Progenitor cell of endocrine pancreas (in vitro differentiated cells): ENCODE results near the gene CDH4. TPM values are rescaled to one million over a fixed set of nuclear protein-coding genes. Genes with fewer than 3 reads are reported as not detected.

Experiments
- DNase-seq: peaks from one replicate; pipeline ENCODE4 v3.0.0; 2021; ENCODE audit warnings: low spot score; ENCODE audit not compliant: unreplicated experiment
- H3K27ac Mint-ChIP-seq: 2 replicates; pipeline ENCODE4 v1.8.0; 2021; ENCODE audit warnings: mild to moderate bottlenecking, moderate library complexity, mixed read lengths
- H3K27me3 Mint-ChIP-seq: 2 replicates; pipeline ENCODE4 v1.8.0; 2021; ENCODE audit warnings: mixed read lengths
- H3K36me3 Mint-ChIP-seq: 2 replicates; pipeline ENCODE4 v1.8.0; 2022; ENCODE audit warnings: mixed read lengths; ENCODE audit not compliant: insufficient read depth
- H3K4me1 Mint-ChIP-seq: 2 replicates; pipeline ENCODE4 v1.8.0; 2021; ENCODE audit warnings: low read depth, mixed read lengths
- H3K4me3 Mint-ChIP-seq: 2 replicates; pipeline ENCODE4 v1.8.0; 2021; ENCODE audit warnings: low read depth, mild to moderate bottlenecking, moderate library complexity, mixed read lengths
- H3K9me3 Mint-ChIP-seq: 2 replicates; pipeline ENCODE4 v1.8.0; 2021; ENCODE audit warnings: low read depth, mixed read lengths
- total RNA-seq: library from RNA; stranded (reverse); gene quantifications from 2 replicates; pipeline ENCODE4 v1.2.1, GENCODE V29; 2021
- TF ChIP-seq, protein P1 (sequence below): fragments of 200-600 bp; sonication (generic); IDR thresholded peaks from one replicate; pipeline ENCODE4 v1.5.0; 2021; ENCODE audit warnings: antibody characterized with exemption, mild to moderate bottlenecking; ENCODE audit not compliant: unreplicated experiment

Gene CDH4
- total RNA-seq, 1 donor from 2014 or later: 0.43 TPM

DNA sequence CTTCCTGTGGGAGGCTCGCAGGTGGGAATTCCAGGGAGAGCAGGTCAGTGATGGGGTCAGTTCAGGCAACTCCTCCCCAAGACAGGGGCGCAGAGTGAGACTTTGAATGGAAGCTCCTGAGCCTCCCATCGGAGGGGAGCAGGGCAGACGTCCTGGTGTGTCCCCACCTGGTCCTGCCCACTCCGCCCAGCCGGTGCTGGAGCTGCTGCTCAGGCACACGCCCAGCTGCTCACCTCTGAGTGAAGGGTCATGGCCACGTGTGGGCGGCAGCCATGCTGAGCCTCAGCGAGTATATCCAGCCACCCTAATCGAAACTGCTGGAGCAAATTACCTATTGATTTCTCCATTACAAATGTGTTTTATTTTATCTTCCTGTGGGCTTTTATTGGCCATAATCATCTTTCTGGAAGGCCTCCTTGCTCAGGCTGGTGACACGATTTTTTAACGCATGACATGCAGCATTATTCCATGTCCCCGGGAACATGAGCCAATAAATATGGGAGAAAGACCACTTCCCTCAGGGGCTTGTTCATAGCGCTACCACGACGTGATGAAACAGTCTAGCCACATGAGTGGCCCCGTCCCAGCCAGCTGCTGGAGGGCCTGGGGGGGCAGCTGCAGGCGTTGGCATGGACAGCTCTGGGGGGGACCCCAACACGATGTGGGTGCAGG is 665.5 kb downstream of the CDH4 start:
- Mint-ChIP-seq H3K9me3 (peaks cover 3% of the 10 kb centered on the region), H3K4me3 (no peak overlapping the region), H3K4me1 (peaks cover 1% of the 10 kb centered on the region), H3K36me3 (no peaks in the 10 kb centered on the region), H3K27me3 (peaks cover 10% of the 10 kb centered on the region), H3K27ac (no peak overlapping the region)
- TF ChIP-seq, protein P1, sequence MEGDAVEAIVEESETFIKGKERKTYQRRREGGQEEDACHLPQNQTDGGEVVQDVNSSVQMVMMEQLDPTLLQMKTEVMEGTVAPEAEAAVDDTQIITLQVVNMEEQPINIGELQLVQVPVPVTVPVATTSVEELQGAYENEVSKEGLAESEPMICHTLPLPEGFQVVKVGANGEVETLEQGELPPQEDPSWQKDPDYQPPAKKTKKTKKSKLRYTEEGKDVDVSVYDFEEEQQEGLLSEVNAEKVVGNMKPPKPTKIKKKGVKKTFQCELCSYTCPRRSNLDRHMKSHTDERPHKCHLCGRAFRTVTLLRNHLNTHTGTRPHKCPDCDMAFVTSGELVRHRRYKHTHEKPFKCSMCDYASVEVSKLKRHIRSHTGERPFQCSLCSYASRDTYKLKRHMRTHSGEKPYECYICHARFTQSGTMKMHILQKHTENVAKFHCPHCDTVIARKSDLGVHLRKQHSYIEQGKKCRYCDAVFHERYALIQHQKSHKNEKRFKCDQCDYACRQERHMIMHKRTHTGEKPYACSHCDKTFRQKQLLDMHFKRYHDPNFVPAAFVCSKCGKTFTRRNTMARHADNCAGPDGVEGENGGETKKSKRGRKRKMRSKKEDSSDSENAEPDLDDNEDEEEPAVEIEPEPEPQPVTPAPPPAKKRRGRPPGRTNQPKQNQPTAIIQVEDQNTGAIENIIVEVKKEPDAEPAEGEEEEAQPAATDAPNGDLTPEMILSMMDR: no peak
- DNase-seq: no peak

DNA sequence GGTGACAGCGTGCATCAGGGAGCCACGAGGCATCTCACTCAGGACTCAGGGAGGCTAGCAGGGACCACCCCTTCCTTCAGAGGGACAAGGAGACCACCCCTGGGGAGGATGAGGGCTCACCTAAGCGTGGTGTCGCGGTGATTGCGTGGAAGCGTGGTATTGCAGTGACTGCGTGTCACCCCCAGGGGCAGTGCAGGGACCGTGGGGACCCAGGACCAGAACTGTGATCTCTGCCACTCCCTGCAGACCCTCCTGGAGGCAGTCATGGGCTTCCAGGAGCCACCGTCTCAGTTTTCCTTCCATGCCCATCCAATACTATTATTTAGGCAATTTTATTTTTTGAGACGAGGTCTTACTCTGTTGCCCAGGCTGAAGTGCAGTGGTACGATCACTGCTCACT is 666.5 kb downstream of the CDH4 start:
- DNase-seq: no peak
- Mint-ChIP-seq H3K4me3 (no peak overlapping the region), H3K27ac (no peak overlapping the region), H3K9me3 (peaks cover 3% of the 10 kb centered on the region), H3K4me1 (peaks cover 1% of the 10 kb centered on the region), H3K27me3 (peaks cover 10% of the 10 kb centered on the region), H3K36me3 (no peaks in the 10 kb centered on the region)
- TF ChIP-seq, protein P1: no peak

DNA sequence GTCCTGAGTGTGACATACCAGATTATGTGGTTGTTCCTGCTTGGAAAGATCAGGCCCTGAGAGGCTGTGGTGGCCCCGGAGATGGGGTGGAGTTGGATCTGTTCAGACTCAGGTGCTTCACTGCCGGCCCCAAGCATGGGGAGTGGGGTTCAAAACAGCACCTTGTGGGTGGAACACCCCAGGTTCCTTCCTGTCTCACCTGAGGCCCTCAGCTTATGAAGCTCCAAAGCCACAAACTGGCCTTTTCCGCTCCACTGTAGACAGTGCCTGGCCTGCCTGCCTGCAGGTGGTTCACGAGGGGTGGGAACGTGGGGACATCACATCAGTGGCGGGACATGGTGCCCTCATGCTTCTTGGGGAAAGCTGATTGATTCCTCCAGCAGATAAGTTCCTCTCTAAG is 667.2 kb downstream of the CDH4 start:
- H3K27ac Mint-ChIP-seq: no peak overlapping the region
- TF ChIP-seq, protein P1: no peak
- H3K4me3 Mint-ChIP-seq: no peak overlapping the region
- H3K27me3 Mint-ChIP-seq: peaks cover 10% of the 10 kb centered on the region
- peaks cover 3% of the 10 kb centered on the region for H3K9me3 Mint-ChIP-seq
- H3K36me3 Mint-ChIP-seq: no peaks in the 10 kb centered on the region
- no peak for DNase-seq
- peaks cover 1% of the 10 kb centered on the region for H3K4me1 Mint-ChIP-seq

DNA sequence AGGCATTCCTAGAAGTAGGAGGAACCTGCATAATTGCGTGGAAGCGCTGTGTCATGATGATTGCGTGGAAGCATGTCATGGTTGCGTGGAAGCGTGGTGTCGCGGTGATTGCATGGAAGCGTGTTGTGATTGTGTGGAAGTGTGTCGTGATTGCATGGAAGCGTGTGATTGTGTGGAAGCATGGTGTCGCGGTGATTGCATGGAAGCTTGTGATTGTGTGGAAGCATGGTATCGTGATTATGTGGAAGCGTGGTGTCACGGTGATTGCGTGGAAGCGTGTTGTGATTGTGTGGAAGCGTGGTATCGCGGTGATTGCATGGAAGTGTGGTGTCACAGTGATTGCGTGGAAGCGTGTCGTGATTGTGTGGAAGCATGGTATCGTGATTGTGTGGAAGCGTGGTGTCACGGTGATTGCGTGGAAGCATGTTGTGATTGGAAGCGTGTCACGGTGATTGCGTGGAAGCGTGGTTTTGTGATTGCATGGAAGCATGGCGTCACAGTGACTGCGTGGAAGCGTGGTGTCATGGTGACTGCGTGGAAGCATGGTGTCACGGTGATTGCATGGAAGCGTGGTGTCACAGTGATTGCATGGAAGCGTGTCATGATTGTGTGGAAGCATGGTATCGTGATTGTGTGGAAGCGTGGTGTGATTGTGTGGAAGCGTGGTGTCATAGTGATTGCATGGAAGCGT is 667.8 kb downstream of the CDH4 start:
- Mint-ChIP-seq H3K36me3 (no peaks in the 10 kb centered on the region), H3K4me1 (peaks cover 1% of the 10 kb centered on the region), H3K9me3 (peaks cover 3% of the 10 kb centered on the region), H3K4me3 (no peak overlapping the region), H3K27ac (no peak overlapping the region), H3K27me3 (peaks cover 10% of the 10 kb centered on the region)
- TF ChIP-seq, protein P1: no peak
- DNase-seq: no peak

DNA sequence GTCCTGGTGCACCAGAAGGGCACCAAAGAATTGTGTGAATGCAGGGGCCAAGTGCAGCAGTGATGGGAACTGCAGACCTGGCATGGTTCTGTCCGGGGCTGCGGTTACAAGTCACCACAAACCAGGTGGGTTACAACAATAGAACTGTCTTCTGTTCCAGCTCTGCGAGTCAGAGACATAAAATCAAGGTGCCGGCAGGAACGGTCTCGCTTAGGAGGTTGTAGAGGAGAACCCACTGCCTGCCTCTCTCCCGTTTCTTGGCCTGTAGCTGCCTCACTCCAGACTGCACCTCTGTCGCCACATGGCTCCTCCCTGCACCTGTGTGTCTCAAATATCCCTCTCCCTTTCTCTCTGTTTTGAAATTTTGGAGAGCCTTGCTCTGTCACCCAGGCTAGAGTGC is 670.4 kb downstream of the CDH4 start:
- Mint-ChIP-seq H3K36me3 (no peaks in the 10 kb centered on the region), H3K27ac (peak overlapping the region; percentile 64), H3K4me3 (no peak overlapping the region), H3K27me3 (no peaks in the 10 kb centered on the region), H3K4me1 (peaks cover 1% of the 10 kb centered on the region), H3K9me3 (peaks cover 3% of the 10 kb centered on the region)
- TF ChIP-seq, protein P1: no peak
- no peak for DNase-seq
